H1 (cell line): ENCODE results near the gene PAEP. TPM values are rescaled to one million over a fixed set of nuclear protein-coding genes. Genes with fewer than 3 reads are reported as not detected.

Experiments
- BACH1 ChIP-seq: IDR thresholded peaks from 2 replicates; pipeline ENCODE4 v1.6.1; 2012; ENCODE audit warnings: low read length, improper control_type of control experiment
- CBX8 ChIP-seq: fragments of 300-800, 300-1000 bp; sonication (generic); IDR thresholded peaks from 2 replicates; pipeline ENCODE4 v1.7.1; 2016; ENCODE audit warnings: low read depth, low read length, borderline replicate concordance
- HDAC6 ChIP-seq: IDR thresholded peaks from one replicate; pipeline ENCODE4 v1.7.1; 2012; ENCODE audit warnings: low read depth, mild to moderate bottlenecking, inconsistent platforms, low read length, moderate library complexity
- NRF1 ChIP-seq: IDR thresholded peaks from 2 replicates; pipeline ENCODE4 v1.6.1; 2011; ENCODE audit warnings: mild to moderate bottlenecking, low read depth, low read length, improper control_type of control experiment
- SAP30 ChIP-seq: fragments of 300-600 bp; sonication (generic); IDR thresholded peaks from 2 replicates; pipeline ENCODE4 v1.7.1; 2012; ENCODE audit warnings: low read length, moderate library complexity, mild to moderate bottlenecking, inconsistent platforms; ENCODE audit not compliant: insufficient read depth, insufficient replicate concordance
- TBP ChIP-seq: IDR thresholded peaks from 2 replicates; pipeline ENCODE4 v1.6.1; 2011; ENCODE audit warnings: low read depth, low read length, improper control_type of control experiment
- polyA plus RNA-seq, 7 experiments: library from polyadenylated mRNA; depleted of rRNA in 3 of 7; stranded (reverse) in 5 of 7; unstranded in 2 of 7; fragments of >200 nt in 5 of 7; fragments of 200-250 nt in 2 of 7; gene quantifications; 1 replicate in 5 of 7; 2 replicates in 1 of 7; 4 replicates in 1 of 7; pipeline versions ENCODE4 v1.2.1 to v1.2.3, GENCODE V29; 2011 to 2013; ENCODE audit warnings: missing spikeins in 2 of 7, mixed read lengths in 2 of 7
- total RNA-seq: library from RNA; stranded (reverse); fragmentation: NEBNext Ultra II Directional; extraction: Animal tissue kit (Norgen Biotek cat#: 25700); gene quantifications from 2 replicates; pipeline ENCODE4 v1.2.1, GENCODE V29; 2021
- TF ChIP-seq, protein P1 (sequence below): fragments of 300-600 bp; sonication (generic); IDR thresholded peaks from 2 replicates; pipeline ENCODE4 v1.7.1; 2012; ENCODE audit warnings: low read length, moderate library complexity, mild to moderate bottlenecking, inconsistent platforms; ENCODE audit not compliant: insufficient replicate concordance
- TF ChIP-seq, protein P2 (sequence below), 3 experiments: IDR thresholded peaks; 1 replicate in 2 of 3; 2 replicates in 1 of 3; pipeline versions ENCODE4 v1.5.1 to v1.6.1; 2011; ENCODE audit warnings: low read length in 3 of 3, mild to moderate bottlenecking in 3 of 3, inconsistent platforms in 2 of 3, low read depth in 1 of 3, moderate library complexity in 1 of 3; ENCODE audit not compliant: insufficient read depth in 1 of 3; ENCODE audit errors: control extremely low read depth in 1 of 3

PAEP gene
- total and polyA plus RNA-seq, 2 of the 8 experiments (the other 6 are each of a cell fraction or from before 2014, with no cell fraction given): not detected

DNA sequence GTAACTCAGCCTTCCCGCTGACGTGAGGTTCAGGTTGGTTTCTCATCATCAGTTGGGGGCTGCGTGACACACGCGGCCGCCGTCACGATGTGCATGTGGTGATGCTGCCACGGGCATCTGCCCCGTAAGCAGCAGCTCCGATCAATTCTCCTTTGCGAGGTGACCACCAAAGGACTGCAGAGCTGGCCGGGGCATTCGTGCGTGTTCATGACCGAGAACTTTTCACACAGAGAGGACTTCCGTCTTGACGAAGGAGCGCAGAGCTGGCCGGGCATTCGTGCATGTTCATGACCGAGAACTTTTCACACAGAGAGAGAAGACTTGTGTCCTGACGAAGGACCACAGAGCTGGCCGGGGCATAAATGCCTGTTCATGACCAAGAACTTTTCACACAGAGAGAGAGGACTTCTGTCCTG lies 44.1 kb upstream of the PAEP start (continued):
- TF ChIP-seq, protein P1, sequence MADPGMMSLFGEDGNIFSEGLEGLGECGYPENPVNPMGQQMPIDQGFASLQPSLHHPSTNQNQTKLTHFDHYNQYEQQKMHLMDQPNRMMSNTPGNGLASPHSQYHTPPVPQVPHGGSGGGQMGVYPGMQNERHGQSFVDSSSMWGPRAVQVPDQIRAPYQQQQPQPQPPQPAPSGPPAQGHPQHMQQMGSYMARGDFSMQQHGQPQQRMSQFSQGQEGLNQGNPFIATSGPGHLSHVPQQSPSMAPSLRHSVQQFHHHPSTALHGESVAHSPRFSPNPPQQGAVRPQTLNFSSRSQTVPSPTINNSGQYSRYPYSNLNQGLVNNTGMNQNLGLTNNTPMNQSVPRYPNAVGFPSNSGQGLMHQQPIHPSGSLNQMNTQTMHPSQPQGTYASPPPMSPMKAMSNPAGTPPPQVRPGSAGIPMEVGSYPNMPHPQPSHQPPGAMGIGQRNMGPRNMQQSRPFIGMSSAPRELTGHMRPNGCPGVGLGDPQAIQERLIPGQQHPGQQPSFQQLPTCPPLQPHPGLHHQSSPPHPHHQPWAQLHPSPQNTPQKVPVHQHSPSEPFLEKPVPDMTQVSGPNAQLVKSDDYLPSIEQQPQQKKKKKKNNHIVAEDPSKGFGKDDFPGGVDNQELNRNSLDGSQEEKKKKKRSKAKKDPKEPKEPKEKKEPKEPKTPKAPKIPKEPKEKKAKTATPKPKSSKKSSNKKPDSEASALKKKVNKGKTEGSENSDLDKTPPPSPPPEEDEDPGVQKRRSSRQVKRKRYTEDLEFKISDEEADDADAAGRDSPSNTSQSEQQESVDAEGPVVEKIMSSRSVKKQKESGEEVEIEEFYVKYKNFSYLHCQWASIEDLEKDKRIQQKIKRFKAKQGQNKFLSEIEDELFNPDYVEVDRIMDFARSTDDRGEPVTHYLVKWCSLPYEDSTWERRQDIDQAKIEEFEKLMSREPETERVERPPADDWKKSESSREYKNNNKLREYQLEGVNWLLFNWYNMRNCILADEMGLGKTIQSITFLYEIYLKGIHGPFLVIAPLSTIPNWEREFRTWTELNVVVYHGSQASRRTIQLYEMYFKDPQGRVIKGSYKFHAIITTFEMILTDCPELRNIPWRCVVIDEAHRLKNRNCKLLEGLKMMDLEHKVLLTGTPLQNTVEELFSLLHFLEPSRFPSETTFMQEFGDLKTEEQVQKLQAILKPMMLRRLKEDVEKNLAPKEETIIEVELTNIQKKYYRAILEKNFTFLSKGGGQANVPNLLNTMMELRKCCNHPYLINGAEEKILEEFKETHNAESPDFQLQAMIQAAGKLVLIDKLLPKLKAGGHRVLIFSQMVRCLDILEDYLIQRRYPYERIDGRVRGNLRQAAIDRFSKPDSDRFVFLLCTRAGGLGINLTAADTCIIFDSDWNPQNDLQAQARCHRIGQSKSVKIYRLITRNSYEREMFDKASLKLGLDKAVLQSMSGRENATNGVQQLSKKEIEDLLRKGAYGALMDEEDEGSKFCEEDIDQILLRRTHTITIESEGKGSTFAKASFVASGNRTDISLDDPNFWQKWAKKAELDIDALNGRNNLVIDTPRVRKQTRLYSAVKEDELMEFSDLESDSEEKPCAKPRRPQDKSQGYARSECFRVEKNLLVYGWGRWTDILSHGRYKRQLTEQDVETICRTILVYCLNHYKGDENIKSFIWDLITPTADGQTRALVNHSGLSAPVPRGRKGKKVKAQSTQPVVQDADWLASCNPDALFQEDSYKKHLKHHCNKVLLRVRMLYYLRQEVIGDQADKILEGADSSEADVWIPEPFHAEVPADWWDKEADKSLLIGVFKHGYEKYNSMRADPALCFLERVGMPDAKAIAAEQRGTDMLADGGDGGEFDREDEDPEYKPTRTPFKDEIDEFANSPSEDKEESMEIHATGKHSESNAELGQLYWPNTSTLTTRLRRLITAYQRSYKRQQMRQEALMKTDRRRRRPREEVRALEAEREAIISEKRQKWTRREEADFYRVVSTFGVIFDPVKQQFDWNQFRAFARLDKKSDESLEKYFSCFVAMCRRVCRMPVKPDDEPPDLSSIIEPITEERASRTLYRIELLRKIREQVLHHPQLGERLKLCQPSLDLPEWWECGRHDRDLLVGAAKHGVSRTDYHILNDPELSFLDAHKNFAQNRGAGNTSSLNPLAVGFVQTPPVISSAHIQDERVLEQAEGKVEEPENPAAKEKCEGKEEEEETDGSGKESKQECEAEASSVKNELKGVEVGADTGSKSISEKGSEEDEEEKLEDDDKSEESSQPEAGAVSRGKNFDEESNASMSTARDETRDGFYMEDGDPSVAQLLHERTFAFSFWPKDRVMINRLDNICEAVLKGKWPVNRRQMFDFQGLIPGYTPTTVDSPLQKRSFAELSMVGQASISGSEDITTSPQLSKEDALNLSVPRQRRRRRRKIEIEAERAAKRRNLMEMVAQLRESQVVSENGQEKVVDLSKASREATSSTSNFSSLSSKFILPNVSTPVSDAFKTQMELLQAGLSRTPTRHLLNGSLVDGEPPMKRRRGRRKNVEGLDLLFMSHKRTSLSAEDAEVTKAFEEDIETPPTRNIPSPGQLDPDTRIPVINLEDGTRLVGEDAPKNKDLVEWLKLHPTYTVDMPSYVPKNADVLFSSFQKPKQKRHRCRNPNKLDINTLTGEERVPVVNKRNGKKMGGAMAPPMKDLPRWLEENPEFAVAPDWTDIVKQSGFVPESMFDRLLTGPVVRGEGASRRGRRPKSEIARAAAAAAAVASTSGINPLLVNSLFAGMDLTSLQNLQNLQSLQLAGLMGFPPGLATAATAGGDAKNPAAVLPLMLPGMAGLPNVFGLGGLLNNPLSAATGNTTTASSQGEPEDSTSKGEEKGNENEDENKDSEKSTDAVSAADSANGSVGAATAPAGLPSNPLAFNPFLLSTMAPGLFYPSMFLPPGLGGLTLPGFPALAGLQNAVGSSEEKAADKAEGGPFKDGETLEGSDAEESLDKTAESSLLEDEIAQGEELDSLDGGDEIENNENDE: no peak
- TF ChIP-seq CBX8: no peak
- no peak for TF ChIP-seq TBP
- TF ChIP-seq SAP30: no peak
- TF ChIP-seq NRF1: no peak
- no peak for TF ChIP-seq HDAC6
- TF ChIP-seq BACH1: no peak
- TF ChIP-seq, protein P2, sequence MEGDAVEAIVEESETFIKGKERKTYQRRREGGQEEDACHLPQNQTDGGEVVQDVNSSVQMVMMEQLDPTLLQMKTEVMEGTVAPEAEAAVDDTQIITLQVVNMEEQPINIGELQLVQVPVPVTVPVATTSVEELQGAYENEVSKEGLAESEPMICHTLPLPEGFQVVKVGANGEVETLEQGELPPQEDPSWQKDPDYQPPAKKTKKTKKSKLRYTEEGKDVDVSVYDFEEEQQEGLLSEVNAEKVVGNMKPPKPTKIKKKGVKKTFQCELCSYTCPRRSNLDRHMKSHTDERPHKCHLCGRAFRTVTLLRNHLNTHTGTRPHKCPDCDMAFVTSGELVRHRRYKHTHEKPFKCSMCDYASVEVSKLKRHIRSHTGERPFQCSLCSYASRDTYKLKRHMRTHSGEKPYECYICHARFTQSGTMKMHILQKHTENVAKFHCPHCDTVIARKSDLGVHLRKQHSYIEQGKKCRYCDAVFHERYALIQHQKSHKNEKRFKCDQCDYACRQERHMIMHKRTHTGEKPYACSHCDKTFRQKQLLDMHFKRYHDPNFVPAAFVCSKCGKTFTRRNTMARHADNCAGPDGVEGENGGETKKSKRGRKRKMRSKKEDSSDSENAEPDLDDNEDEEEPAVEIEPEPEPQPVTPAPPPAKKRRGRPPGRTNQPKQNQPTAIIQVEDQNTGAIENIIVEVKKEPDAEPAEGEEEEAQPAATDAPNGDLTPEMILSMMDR (IDR thresholded peaks at IDR 0.05; ENCODE audit: control extremely low read depth in 1 of 3, insufficient read depth in 1 of 3, low read depth in 1 of 3, low read length in 3 of 3): no peak
